Smooth muscle cell (in vitro differentiated cells): ENCODE measurements around the gene BSN. TPM values are rescaled to one million over a fixed set of nuclear protein-coding genes. Genes with fewer than 3 reads are reported as not detected.

Source experiments
- DNase-seq: peaks from one replicate; lab custom pipeline; 2025; ENCODE audit not compliant: unreplicated experiment; lab: John Stamatoyannopoulos, UW
- H2AFZ ChIP-seq: fragments of 200-600 bp; sonication (generic); 2 replicates; pipeline ENCODE4 v1.6.0; 2016; ENCODE audit warnings: antibody characterized with exemption, low read depth, mild to moderate bottlenecking
- H3F3A ChIP-seq: fragments of 200-600 bp; sonication (generic); 2 replicates; pipeline ENCODE4 v1.6.0; 2017; ENCODE audit warnings: antibody characterized with exemption, low read depth
- H3K27ac ChIP-seq: fragments of 200-600 bp; sonication (generic); 2 replicates; pipeline ENCODE4 v1.5.1; 2016; ENCODE audit warnings: low read depth, mild to moderate bottlenecking
- H3K27me3 ChIP-seq: fragments of 200-600 bp; sonication (generic); 2 replicates; pipeline ENCODE4 v1.6.1; 2016; ENCODE audit warnings: low read depth, mild to moderate bottlenecking
- H3K36me3 ChIP-seq: fragments of 200-600 bp; sonication (generic); 2 replicates; pipeline ENCODE4 v1.5.1; 2016; ENCODE audit warnings: low read depth
- H3K4me1 ChIP-seq: fragments of 200-600 bp; sonication (generic); 2 replicates; pipeline ENCODE4 v1.5.1; 2016; ENCODE audit warnings: low read depth
- H3K4me2 ChIP-seq: fragments of 200-600 bp; sonication (generic); 2 replicates; pipeline ENCODE4 v1.6.0; 2016; ENCODE audit warnings: mild to moderate bottlenecking
- H3K4me3 ChIP-seq: fragments of 200-600 bp; sonication (generic); 2 replicates; pipeline ENCODE4 v1.5.1; 2016; ENCODE audit warnings: mild to moderate bottlenecking
- H3K79me2 ChIP-seq: fragments of 200-600 bp; sonication (generic); 2 replicates; pipeline ENCODE4 v1.6.0; 2016; ENCODE audit warnings: low read depth, mild to moderate bottlenecking
- H3K9ac ChIP-seq: fragments of 200-600 bp; sonication (generic); 2 replicates; pipeline ENCODE4 v1.6.0; 2016; ENCODE audit warnings: low read depth
- H3K9me3 ChIP-seq: fragments of 200-600 bp; sonication (generic); replicated peaks from 2 replicates; pipeline ENCODE4 v1.5.1; 2016; ENCODE audit warnings: low read depth
- H4K20me1 ChIP-seq: fragments of 200-600 bp; sonication (generic); 2 replicates; pipeline ENCODE4 v1.6.0; 2016; ENCODE audit warnings: low read depth
- WGBS: methylation state at CpG from one replicate; pipeline ENCODE4 v1.1.7; 2016; ENCODE audit warnings: low lambda C conversion rate; 5-methylcytosine and 5-hydroxymethylcytosine counted together
- polyA plus RNA-seq: library from polyadenylated mRNA; unstranded; fragments of >200 nt; fragmentation: Nextera tagmentation; extraction: Ambion mirVana; gene quantifications from 2 replicates; pipeline ENCODE4 v1.2.1, GENCODE V29; 2016
- total RNA-seq: library from RNA; depleted of rRNA; stranded (reverse); fragments of >200 nt; gene quantifications from 2 replicates; pipeline ENCODE4 v1.2.3, GENCODE V29; 2014
- TF ChIP-seq, protein P1 (sequence below): fragments of 200-600 bp; sonication (generic); IDR thresholded peaks from 2 replicates; pipeline ENCODE4 v1.5.1; 2017; ENCODE audit warnings: borderline replicate concordance, mild to moderate bottlenecking, antibody characterized with exemption; ENCODE audit not compliant: insufficient read depth, poor library complexity, severe bottlenecking

Gene BSN
- total and polyA plus RNA-seq, 2 experiments from 2014 or later, result under 0.01 to 0.07 TPM

DNA sequence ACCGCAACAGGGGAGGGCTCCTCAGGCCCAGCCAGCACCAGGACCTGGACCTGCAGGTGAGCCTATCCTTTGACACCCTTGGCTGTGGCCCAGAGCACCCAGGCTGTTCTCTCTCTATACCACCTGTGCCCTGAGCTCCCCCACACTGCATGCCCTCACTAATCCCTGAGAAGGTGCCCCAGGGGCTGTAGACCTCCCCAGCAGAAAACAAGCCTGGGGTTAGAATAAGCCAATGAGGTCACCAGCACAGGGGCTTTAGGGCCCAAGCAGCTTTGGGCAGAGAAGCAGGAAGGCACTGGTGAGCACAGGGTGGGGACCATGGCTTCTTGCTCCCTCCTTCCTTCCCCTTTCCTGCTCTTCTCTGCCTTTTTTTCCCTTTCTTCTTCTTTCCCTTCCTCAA is 109.6 kb downstream of the BSN start:
- Histone ChIP-seq H3K4me3 (no peak overlapping the region), H3K4me2 (no peak overlapping the region), H3K27me3 (no peaks in the 10 kb centered on the region), H2AFZ (no peak overlapping the region), H3K36me3 (no peaks in the 10 kb centered on the region), H4K20me1 (no peaks in the 10 kb centered on the region), H3K9me3 (no peaks in the 10 kb centered on the region), H3K27ac (no peak overlapping the region), H3K4me1 (peaks cover 3% of the 10 kb centered on the region), H3F3A (no peaks in the 10 kb centered on the region), H3K9ac (no peak overlapping the region), H3K79me2 (no peaks in the 10 kb centered on the region)
- TF ChIP-seq, protein P1, sequence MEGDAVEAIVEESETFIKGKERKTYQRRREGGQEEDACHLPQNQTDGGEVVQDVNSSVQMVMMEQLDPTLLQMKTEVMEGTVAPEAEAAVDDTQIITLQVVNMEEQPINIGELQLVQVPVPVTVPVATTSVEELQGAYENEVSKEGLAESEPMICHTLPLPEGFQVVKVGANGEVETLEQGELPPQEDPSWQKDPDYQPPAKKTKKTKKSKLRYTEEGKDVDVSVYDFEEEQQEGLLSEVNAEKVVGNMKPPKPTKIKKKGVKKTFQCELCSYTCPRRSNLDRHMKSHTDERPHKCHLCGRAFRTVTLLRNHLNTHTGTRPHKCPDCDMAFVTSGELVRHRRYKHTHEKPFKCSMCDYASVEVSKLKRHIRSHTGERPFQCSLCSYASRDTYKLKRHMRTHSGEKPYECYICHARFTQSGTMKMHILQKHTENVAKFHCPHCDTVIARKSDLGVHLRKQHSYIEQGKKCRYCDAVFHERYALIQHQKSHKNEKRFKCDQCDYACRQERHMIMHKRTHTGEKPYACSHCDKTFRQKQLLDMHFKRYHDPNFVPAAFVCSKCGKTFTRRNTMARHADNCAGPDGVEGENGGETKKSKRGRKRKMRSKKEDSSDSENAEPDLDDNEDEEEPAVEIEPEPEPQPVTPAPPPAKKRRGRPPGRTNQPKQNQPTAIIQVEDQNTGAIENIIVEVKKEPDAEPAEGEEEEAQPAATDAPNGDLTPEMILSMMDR, result no peak
- 90% methylated on average over 1 of the region's 1 CpG for WGBS
- no peak for DNase-seq

DNA sequence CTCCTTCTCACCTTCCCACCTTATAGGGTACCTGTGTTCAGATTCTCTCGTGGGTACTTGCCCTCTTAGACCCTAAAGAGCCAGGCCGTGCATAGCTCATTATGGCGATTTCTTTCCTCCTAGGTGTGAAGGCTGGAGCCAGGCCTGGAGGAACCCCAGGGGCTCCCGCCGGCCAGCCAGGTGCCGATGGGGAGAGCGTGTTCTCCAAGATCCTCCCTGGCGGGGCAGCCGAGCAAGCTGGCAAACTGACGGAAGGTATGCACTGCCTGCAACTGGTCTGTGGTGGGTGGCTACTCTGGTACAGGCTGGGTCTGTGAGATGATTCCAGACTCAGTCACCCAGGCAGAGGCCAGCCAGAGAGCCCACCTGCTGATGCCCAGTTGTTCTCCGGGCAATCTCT is 110.0 kb downstream of the BSN start:
- H3K36me3 ChIP-seq, result no peaks in the 10 kb centered on the region
- H3K4me3 ChIP-seq, result no peak overlapping the region
- H3F3A ChIP-seq, result no peaks in the 10 kb centered on the region
- WGBS, result 90% methylated on average over 11 of the region's 11 CpGs
- H3K9ac ChIP-seq, result no peak overlapping the region
- no peak overlapping the region for H2AFZ ChIP-seq
- DNase-seq, result no peak
- no peaks in the 10 kb centered on the region for H3K9me3 ChIP-seq
- H3K27me3 ChIP-seq, result no peaks in the 10 kb centered on the region
- TF ChIP-seq, protein P1, result no peak
- peaks cover 3% of the 10 kb centered on the region for H3K4me1 ChIP-seq
- no peak overlapping the region for H3K4me2 ChIP-seq
- no peaks in the 10 kb centered on the region for H3K79me2 ChIP-seq
- no peaks in the 10 kb centered on the region for H4K20me1 ChIP-seq
- no peak overlapping the region for H3K27ac ChIP-seq

DNA sequence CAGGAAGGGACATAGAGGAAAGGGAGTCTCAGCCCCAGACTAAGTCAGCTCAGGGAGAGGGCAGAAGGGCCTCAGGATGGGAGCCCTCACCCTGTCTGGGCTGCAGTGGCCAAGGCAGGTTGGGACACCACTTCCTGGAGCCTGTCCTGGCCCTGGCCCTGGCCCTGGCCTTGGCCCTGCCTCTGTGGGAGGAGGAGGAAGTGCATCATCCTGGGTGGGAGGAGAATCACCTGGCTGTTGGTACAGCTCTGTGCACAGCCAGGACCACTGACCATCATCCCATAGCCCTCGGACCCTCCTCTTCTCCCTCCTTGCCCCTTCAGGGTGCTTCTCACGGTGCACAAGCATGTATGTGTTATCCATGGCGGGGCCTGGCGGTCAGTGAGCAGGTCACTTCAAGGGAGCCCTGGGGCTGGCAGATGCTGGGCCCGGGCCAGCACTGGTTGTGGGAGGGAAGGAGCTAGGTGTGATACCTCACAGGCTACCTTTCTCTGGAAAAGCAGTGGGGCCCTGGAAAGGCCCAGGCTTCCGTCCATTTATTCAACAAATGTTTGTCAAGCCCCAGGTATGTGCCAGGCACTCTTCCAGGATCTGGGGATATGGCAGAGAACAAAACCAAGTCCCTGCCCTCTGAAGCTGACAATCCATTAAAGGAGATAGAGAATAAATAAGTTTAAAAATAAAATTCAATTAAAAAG is 111.7 kb downstream of the BSN start:
- TF ChIP-seq, protein P1, result no peak
- Histone ChIP-seq H3K79me2 (no peaks in the 10 kb centered on the region), H3K4me2 (no peak overlapping the region), H2AFZ (no peak overlapping the region), H3K27ac (no peak overlapping the region), H3F3A (no peaks in the 10 kb centered on the region), H3K27me3 (no peaks in the 10 kb centered on the region), H3K9ac (no peak overlapping the region), H3K9me3 (no peaks in the 10 kb centered on the region), H4K20me1 (no peaks in the 10 kb centered on the region), H3K36me3 (no peaks in the 10 kb centered on the region), H3K4me1 (peaks cover 3% of the 10 kb centered on the region), H3K4me3 (no peak overlapping the region)
- WGBS, result 96% methylated on average over 6 of the region's 6 CpGs
- DNase-seq, result no peak

DNA sequence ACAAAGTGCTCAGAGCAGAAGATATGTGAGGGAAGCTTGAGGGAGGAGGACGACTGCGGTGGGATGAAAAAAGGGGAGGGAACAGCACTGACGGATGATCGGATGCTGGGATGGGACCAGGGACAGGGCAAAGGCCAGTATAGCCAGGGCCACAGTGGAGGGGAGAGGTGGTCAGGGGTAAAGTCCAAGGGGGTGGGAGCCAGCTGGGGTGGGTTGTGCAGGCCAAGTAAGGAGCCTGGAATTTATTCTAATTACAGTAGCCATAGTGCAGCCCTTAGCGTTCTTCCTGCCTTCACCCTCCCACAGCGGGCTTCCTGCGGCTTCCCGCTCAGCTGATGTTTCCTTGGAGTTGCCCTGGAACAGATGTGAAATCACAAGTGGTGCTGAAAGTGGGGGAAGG is 112.3 kb downstream of the BSN start:
- WGBS, result 64% methylated on average over 8 of the region's 8 CpGs
- no peak for DNase-seq
- TF ChIP-seq, protein P1, result no peak

More for the DNA sequence above, 112.3 kb downstream of the BSN start:
- H3K9me3 ChIP-seq, result no peaks in the 10 kb centered on the region
- no peaks in the 10 kb centered on the region for H4K20me1 ChIP-seq
- no peaks in the 10 kb centered on the region for H3K27me3 ChIP-seq
- H3K79me2 ChIP-seq, result no peaks in the 10 kb centered on the region
- no peaks in the 10 kb centered on the region for H3K36me3 ChIP-seq
- H3K4me1 ChIP-seq, result peaks cover 3% of the 10 kb centered on the region
- H2AFZ ChIP-seq, result no peak overlapping the region
- no peak overlapping the region for H3K4me2 ChIP-seq
- H3K9ac ChIP-seq, result no peak overlapping the region
- no peaks in the 10 kb centered on the region for H3F3A ChIP-seq
- no peak overlapping the region for H3K27ac ChIP-seq
- H3K4me3 ChIP-seq, result no peak overlapping the region
